NCI-H2196 (cell line): ENCODE results near the gene BCL2A1.
A peak's percentile ranks its signal among the peaks of the same experiment; 100 is the strongest.
"Not testable (repeated sequence)": the region's sequence is repeated elsewhere in the genome, so short reads cannot be mapped to it uniquely, and the experiment has no call there.

Source experiments
- DNase-seq: peaks from one replicate; lab custom pipeline; 2025; ENCODE audit not compliant: unreplicated experiment; lab: John Stamatoyannopoulos, UW

Gene BCL2A1

GRCh38 chr15:79926116-79926515 lies 44.9 kb downstream of the BCL2A1 start:
- not testable (repeated sequence) for DNase-seq

GRCh38 chr15:79924379-79924778 lies 46.6 kb downstream of the BCL2A1 start:
- no peak for DNase-seq

GRCh38 chr15:79923515-79924169 lies 47.4 kb downstream of the BCL2A1 start:
- DNase-seq = peak; percentile 90

GRCh38 chr15:79923079-79923514 lies 47.9 kb downstream of the BCL2A1 start:
- DNase-seq = peak; percentile 27

GRCh38 chr15:79922512-79923078 lies 48.4 kb downstream of the BCL2A1 start:
- DNase-seq = no peak

- no peak for DNase-seq
Observed at GRCh38 chr15:79919749-79920511, 51.1 kb downstream of the BCL2A1 start.

- no peak for DNase-seq
Observed at GRCh38 chr15:79919090-79919748, 51.8 kb downstream of the BCL2A1 start.

GRCh38 chr15:79918278-79918677 lies 52.7 kb downstream of the BCL2A1 start:
- DNase-seq = no peak

- DNase-seq = no peak
Observed at GRCh38 chr15:79916502-79917132, 54.4 kb downstream of the BCL2A1 start.

GRCh38 chr15:79915776-79916501 lies 55.1 kb downstream of the BCL2A1 start:
- DNase-seq = not testable (repeated sequence)

GRCh38 chr15:79914728-79915127 lies 56.3 kb downstream of the BCL2A1 start:
- DNase-seq = no peak
